WTC11 (cell line): ENCODE data around the gene FHIP2A. TPM values are rescaled to one million over a fixed set of nuclear protein-coding genes. Genes with fewer than 3 reads are reported as not detected.

Experiments used
- ATAC-seq: fragments of 200-7000 bp; cut with Tn5 transposase; 2 replicates; pipeline ENCODE4 v1.10.0; 2021; ENCODE audit warnings: mild to moderate bottlenecking, moderate library complexity
- CTCF ChIA-PET: fragments of 300-600 bp; sonication (Branson Sonifier 250); formaldehyde crosslinking; loops from one replicate; lab custom pipeline; 2021; ENCODE audit warnings: antibody characterized with exemption; lab: Charles Lee
- POLR2A ChIA-PET: fragments of 350-600 bp; sonication (Branson Sonifier 250); formaldehyde crosslinking; loops from one replicate; lab custom pipeline; 2021; ENCODE audit warnings: antibody characterized with exemption; lab: Charles Lee
- DNase-seq: peaks from one replicate; pipeline ENCODE4 v3.0.0; 2021; ENCODE audit warnings: low spot score
- H3K27ac Mint-ChIP-seq: 2 replicates; pipeline ENCODE4 v1.8.0; 2021; ENCODE audit warnings: mixed read lengths
- H3K27me3 Mint-ChIP-seq: 2 replicates; pipeline ENCODE4 v1.8.0; 2021; ENCODE audit warnings: low read depth, mild to moderate bottlenecking, moderate library complexity, mixed read lengths
- H3K36me3 Mint-ChIP-seq: 2 replicates; pipeline ENCODE4 v1.8.0; 2021; ENCODE audit warnings: mixed read lengths
- H3K4me1 Mint-ChIP-seq: 2 replicates; pipeline ENCODE4 v1.8.0; 2022; ENCODE audit warnings: mixed read lengths
- H3K4me3 Mint-ChIP-seq: 2 replicates; pipeline ENCODE4 v1.8.0; 2021; ENCODE audit warnings: mild to moderate bottlenecking, moderate library complexity, mixed read lengths
- H3K9me3 Mint-ChIP-seq: 2 replicates; pipeline ENCODE4 v1.8.0; 2021; ENCODE audit warnings: mixed read lengths
- ATF1 ChIP-seq: sonication (generic); formaldehyde crosslinking; IDR thresholded peaks from 2 replicates; pipeline ENCODE4 v1.8.1; 2023; ENCODE audit warnings: mild to moderate bottlenecking, moderate library complexity, missing genetic modification reagents
- CBFB ChIP-seq: sonication (generic); formaldehyde crosslinking; IDR thresholded peaks from 2 replicates; pipeline ENCODE4 v1.8.1; 2022; ENCODE audit warnings: mild to moderate bottlenecking, low read depth, missing genetic modification reagents
- CREB1 ChIP-seq: sonication (generic); formaldehyde crosslinking; IDR thresholded peaks from 2 replicates; pipeline ENCODE4 v1.8.0; 2023; ENCODE audit warnings: mild to moderate bottlenecking, missing genetic modification reagents
- CTCF ChIP-seq: fragments of 200-600 bp; IDR thresholded peaks from 2 replicates; pipeline ENCODE4 v1.8.0; 2022; ENCODE audit warnings: antibody characterized with exemption
- ELF4 ChIP-seq: sonication (generic); formaldehyde crosslinking; IDR thresholded peaks from 2 replicates; pipeline ENCODE4 v1.8.1; 2022; ENCODE audit warnings: low read depth, mild to moderate bottlenecking, moderate library complexity, missing genetic modification reagents
- ETV6 ChIP-seq: sonication (generic); formaldehyde crosslinking; IDR thresholded peaks from 2 replicates; pipeline ENCODE4 v1.8.1; 2022; ENCODE audit warnings: mild to moderate bottlenecking, missing genetic modification reagents
- FOXP1 ChIP-seq: sonication (generic); formaldehyde crosslinking; IDR thresholded peaks from 2 replicates; pipeline ENCODE4 v1.8.0; 2022; ENCODE audit warnings: missing genetic modification reagents, mild to moderate bottlenecking, moderate library complexity, borderline replicate concordance
- GRHL2 ChIP-seq: fragments of 250-450 bp; sonication (Bioruptor Pico); IDR thresholded peaks from 2 replicates; pipeline ENCODE4 v1.8.0; 2022; ENCODE audit warnings: mild to moderate bottlenecking, moderate library complexity; ENCODE audit not compliant: insufficient replicate concordance, severe bottlenecking
- GTF2I ChIP-seq: fragments of 250-450 bp; sonication (Bioruptor Pico); conservative IDR thresholded peaks from 2 replicates; pipeline ENCODE4 v1.4.0; 2021; ENCODE audit warnings: mild to moderate bottlenecking
- KAT7 ChIP-seq: sonication (generic); formaldehyde crosslinking; IDR thresholded peaks from 2 replicates; pipeline ENCODE4 v1.8.1; 2023; ENCODE audit warnings: missing genetic modification reagents, mild to moderate bottlenecking, borderline replicate concordance
- RELA ChIP-seq: sonication (generic); formaldehyde crosslinking; IDR thresholded peaks from 2 replicates; pipeline ENCODE4 v1.8.1; 2022; ENCODE audit warnings: missing genetic modification reagents, mild to moderate bottlenecking, borderline replicate concordance
- SMAD3 ChIP-seq: sonication (generic); formaldehyde crosslinking; IDR thresholded peaks from 2 replicates; pipeline ENCODE4 v1.8.0; 2022; ENCODE audit warnings: missing genetic modification reagents, mild to moderate bottlenecking, borderline replicate concordance
- TCF7 ChIP-seq: sonication (generic); formaldehyde crosslinking; IDR thresholded peaks from 2 replicates; pipeline ENCODE4 v1.8.0; 2022; ENCODE audit warnings: mild to moderate bottlenecking, low read depth, missing genetic modification reagents, moderate library complexity
- TEAD4 ChIP-seq: sonication (generic); formaldehyde crosslinking; IDR thresholded peaks from 2 replicates; pipeline ENCODE4 v1.8.0; 2022; ENCODE audit warnings: mild to moderate bottlenecking, missing genetic modification reagents
- ZNF232 ChIP-seq: sonication (generic); formaldehyde crosslinking; IDR thresholded peaks from 2 replicates; pipeline ENCODE4 v1.8.0; 2022; ENCODE audit warnings: mild to moderate bottlenecking, missing genetic modification reagents
- total RNA-seq: library from RNA; stranded (reverse); gene quantifications from 3 replicates; pipeline ENCODE4 v1.2.3, GENCODE V29; 2021
- TF ChIP-seq, protein P1 (sequence below): fragments of 250-450 bp; sonication (Bioruptor Pico); IDR thresholded peaks from 2 replicates; pipeline ENCODE4 v2.1.2; 2022; ENCODE audit warnings: mild to moderate bottlenecking, moderate library complexity
- TF ChIP-seq, protein P2 (sequence below): fragments of 250-450 bp; sonication (Bioruptor Pico); IDR thresholded peaks from 2 replicates; pipeline ENCODE4 v1.9.0; 2021; ENCODE audit warnings: moderate library complexity, mild to moderate bottlenecking, inconsistent platforms, borderline replicate concordance
- TF ChIP-seq, protein P3 (sequence below): sonication (generic); formaldehyde crosslinking; IDR thresholded peaks from 2 replicates; pipeline ENCODE4 v1.8.1; 2023; ENCODE audit warnings: mild to moderate bottlenecking, missing genetic modification reagents, moderate library complexity
- TF ChIP-seq, protein P4 (sequence below): sonication (generic); formaldehyde crosslinking; conservative IDR thresholded peaks from 2 replicates; pipeline ENCODE4 v1.8.1; 2022; ENCODE audit warnings: mild to moderate bottlenecking, missing genetic modification reagents
- TF ChIP-seq, protein P5 (sequence below): sonication (generic); formaldehyde crosslinking; IDR thresholded peaks from 2 replicates; pipeline ENCODE4 v1.8.0; 2023; ENCODE audit warnings: missing genetic modification reagents, mild to moderate bottlenecking, borderline replicate concordance
- TF ChIP-seq, protein P6 (sequence below): sonication (generic); formaldehyde crosslinking; IDR thresholded peaks from 2 replicates; pipeline ENCODE4 v1.8.0; 2023; ENCODE audit warnings: missing genetic modification reagents
- TF ChIP-seq, protein P7 (sequence below): sonication (generic); formaldehyde crosslinking; IDR thresholded peaks from 2 replicates; pipeline ENCODE4 v1.8.1; 2023; ENCODE audit warnings: mild to moderate bottlenecking, moderate library complexity, missing genetic modification reagents

Gene FHIP2A
- total RNA-seq, 1 experiment from 2014 or later, result 15.5 TPM

GRCh38 chr10:114819322-114819721, 2.3 kb upstream of the FHIP2A start (continued):
- TF ChIP-seq, protein P1, sequence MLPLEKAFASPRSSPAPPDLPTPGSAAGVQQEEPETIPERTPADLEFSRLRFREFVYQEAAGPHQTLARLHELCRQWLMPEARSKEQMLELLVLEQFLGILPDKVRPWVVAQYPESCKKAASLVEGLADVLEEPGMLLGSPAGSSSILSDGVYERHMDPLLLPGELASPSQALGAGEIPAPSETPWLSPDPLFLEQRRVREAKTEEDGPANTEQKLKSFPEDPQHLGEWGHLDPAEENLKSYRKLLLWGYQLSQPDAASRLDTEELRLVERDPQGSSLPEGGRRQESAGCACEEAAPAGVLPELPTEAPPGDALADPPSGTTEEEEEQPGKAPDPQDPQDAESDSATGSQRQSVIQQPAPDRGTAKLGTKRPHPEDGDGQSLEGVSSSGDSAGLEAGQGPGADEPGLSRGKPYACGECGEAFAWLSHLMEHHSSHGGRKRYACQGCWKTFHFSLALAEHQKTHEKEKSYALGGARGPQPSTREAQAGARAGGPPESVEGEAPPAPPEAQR (CRISPR knock-in tag), result no peak
- TF ChIP-seq, protein P2, sequence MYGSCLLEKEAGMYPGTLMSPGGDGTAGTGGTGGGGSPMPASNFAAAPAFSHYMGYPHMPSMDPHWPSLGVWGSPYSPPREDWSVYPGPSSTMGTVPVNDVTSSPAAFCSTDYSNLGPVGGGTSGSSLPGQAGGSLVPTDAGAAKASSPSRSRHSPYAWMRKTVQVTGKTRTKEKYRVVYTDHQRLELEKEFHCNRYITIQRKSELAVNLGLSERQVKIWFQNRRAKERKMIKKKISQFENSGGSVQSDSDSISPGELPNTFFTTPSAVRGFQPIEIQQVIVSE (CRISPR knock-in tag), result no peak
- TF ChIP-seq GRHL2 (CRISPR knock-in tag) (no peak), SMAD3 (no peak), CREB1 (CRISPR knock-in tag) (no peak), ETV6 (CRISPR knock-in tag) (no peak)
- TF ChIP-seq, all 79 proteins: peak for 0

GRCh38 chr10:114821915-114822443, 399 bp downstream of the FHIP2A start:
- CTCF ChIA-PET, result interaction anchor here (0.5 to 2.3 kb wide), 31 partner anchors 9 to 518 kb away, joined by 3 to 21 read pairs (median 4); no protein-coding TSS in a partner anchor
- Mint-ChIP-seq H3K4me1 (peaks cover 10% of the 10 kb centered on the region), H3K27me3 (no peaks in the 10 kb centered on the region), H3K36me3 (no peaks in the 10 kb centered on the region), H3K4me3 (peak overlapping the region; percentile 88), H3K27ac (no peak overlapping the region), H3K9me3 (no peaks in the 10 kb centered on the region)
- ATAC-seq, result peak; percentile 62
- POLR2A ChIA-PET, result no interaction called here
- DNase-seq, result peak; percentile 24
- TF ChIP-seq, protein P3, sequence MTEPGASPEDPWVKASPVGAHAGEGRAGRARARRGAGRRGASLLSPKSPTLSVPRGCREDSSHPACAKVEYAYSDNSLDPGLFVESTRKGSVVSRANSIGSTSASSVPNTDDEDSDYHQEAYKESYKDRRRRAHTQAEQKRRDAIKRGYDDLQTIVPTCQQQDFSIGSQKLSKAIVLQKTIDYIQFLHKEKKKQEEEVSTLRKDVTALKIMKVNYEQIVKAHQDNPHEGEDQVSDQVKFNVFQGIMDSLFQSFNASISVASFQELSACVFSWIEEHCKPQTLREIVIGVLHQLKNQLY (CRISPR knock-in tag), result 0 out of 2 replicates have a peak, but pooled peaks have one; percentile 41
- TF ChIP-seq ZNF232 (CRISPR knock-in tag) (no peak), TEAD4 (CRISPR knock-in tag) (peak; percentile 34; the same call in 1 of the 2 replicates), FOXP1 (CRISPR knock-in tag) (peak; percentile 79; the same call in 1 of the 2 replicates), ELF4 (CRISPR knock-in tag) (0 out of 2 replicates have a peak, but pooled peaks have one; percentile 53), CTCF (0 out of 2 replicates have a peak, but pooled peaks have one; percentile 15), ATF1 (CRISPR knock-in tag) (0 out of 2 replicates have a peak, but pooled peaks have one; percentile 31), KAT7 (CRISPR knock-in tag) (0 out of 2 replicates have a peak, but pooled peaks have one; percentile 39), TCF7 (CRISPR knock-in tag) (0 out of 2 replicates have a peak, but pooled peaks have one; percentile 67), RELA (CRISPR knock-in tag) (no peak), GTF2I (CRISPR knock-in tag) (no peak), CBFB (CRISPR knock-in tag) (peak; percentile 93; the same call in 1 of the 2 replicates)
- TF ChIP-seq, protein P4, sequence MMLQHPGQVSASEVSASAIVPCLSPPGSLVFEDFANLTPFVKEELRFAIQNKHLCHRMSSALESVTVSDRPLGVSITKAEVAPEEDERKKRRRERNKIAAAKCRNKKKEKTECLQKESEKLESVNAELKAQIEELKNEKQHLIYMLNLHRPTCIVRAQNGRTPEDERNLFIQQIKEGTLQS, result no peak
- TF ChIP-seq, protein P5, sequence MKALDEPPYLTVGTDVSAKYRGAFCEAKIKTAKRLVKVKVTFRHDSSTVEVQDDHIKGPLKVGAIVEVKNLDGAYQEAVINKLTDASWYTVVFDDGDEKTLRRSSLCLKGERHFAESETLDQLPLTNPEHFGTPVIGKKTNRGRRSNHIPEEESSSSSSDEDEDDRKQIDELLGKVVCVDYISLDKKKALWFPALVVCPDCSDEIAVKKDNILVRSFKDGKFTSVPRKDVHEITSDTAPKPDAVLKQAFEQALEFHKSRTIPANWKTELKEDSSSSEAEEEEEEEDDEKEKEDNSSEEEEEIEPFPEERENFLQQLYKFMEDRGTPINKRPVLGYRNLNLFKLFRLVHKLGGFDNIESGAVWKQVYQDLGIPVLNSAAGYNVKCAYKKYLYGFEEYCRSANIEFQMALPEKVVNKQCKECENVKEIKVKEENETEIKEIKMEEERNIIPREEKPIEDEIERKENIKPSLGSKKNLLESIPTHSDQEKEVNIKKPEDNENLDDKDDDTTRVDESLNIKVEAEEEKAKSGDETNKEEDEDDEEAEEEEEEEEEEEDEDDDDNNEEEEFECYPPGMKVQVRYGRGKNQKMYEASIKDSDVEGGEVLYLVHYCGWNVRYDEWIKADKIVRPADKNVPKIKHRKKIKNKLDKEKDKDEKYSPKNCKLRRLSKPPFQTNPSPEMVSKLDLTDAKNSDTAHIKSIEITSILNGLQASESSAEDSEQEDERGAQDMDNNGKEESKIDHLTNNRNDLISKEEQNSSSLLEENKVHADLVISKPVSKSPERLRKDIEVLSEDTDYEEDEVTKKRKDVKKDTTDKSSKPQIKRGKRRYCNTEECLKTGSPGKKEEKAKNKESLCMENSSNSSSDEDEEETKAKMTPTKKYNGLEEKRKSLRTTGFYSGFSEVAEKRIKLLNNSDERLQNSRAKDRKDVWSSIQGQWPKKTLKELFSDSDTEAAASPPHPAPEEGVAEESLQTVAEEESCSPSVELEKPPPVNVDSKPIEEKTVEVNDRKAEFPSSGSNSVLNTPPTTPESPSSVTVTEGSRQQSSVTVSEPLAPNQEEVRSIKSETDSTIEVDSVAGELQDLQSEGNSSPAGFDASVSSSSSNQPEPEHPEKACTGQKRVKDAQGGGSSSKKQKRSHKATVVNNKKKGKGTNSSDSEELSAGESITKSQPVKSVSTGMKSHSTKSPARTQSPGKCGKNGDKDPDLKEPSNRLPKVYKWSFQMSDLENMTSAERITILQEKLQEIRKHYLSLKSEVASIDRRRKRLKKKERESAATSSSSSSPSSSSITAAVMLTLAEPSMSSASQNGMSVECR (CRISPR knock-in tag), result 0 out of 2 replicates have a peak, but pooled peaks have one; percentile 43
- TF ChIP-seq, protein P6, sequence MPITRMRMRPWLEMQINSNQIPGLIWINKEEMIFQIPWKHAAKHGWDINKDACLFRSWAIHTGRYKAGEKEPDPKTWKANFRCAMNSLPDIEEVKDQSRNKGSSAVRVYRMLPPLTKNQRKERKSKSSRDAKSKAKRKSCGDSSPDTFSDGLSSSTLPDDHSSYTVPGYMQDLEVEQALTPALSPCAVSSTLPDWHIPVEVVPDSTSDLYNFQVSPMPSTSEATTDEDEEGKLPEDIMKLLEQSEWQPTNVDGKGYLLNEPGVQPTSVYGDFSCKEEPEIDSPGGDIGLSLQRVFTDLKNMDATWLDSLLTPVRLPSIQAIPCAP, result no peak
- TF ChIP-seq, protein P7, sequence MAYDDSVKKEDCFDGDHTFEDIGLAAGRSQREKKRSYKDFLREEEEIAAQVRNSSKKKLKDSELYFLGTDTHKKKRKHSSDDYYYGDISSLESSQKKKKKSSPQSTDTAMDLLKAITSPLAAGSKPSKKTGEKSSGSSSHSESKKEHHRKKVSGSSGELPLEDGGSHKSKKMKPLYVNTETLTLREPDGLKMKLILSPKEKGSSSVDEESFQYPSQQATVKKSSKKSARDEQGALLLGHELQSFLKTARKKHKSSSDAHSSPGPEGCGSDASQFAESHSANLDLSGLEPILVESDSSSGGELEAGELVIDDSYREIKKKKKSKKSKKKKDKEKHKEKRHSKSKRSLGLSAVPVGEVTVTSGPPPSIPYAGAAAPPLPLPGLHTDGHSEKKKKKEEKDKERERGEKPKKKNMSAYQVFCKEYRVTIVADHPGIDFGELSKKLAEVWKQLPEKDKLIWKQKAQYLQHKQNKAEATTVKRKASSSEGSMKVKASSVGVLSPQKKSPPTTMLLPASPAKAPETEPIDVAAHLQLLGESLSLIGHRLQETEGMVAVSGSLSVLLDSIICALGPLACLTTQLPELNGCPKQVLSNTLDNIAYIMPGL (CRISPR knock-in tag), result peak; percentile 95
